Stomach (tissue), 9 donors: ENCODE results near the gene FASTK. TPM values are rescaled to one million over a fixed set of nuclear protein-coding genes. Genes with fewer than 3 reads are reported as not detected.

Experiments used
- DNase-seq, 2 donors: peaks; one replicate each; pipeline versions ENCODE4 v3.0.0 to v3.0.0-alpha.2; 2013 to 2019
- H3K27ac ChIP-seq, 5 donors: fragments of 200-600 bp in 4 of 5; sonication (generic) in 4 of 5; one replicate each; pipeline ENCODE4 v1.5.1; 2013 to 2019; ENCODE audit warnings: mild to moderate bottlenecking in 1 of 5, moderate library complexity in 1 of 5
- H3K27me3 ChIP-seq, 3 donors: fragments of 200-600 bp; sonication (generic); one replicate each; pipeline ENCODE4 v1.5.1; 2017 to 2019; ENCODE audit warnings: mixed run types in 1 of 3
- H3K36me3 ChIP-seq, 4 donors: fragments of 200-600 bp; sonication (generic); 1 replicate in 3 of 4; 2 replicates in 1 of 4; pipeline ENCODE4 v1.5.1; 2016 to 2019
- H3K4me1 ChIP-seq, 4 donors: fragments of 200-600 bp; sonication (generic); one replicate each; pipeline ENCODE4 v1.5.1; 2016 to 2019
- H3K4me3 ChIP-seq, 4 donors: fragments of 200-600 bp; sonication (generic) in 3 of 4; one replicate each; pipeline ENCODE4 v1.5.1; 2016 to 2019; ENCODE audit warnings: mild to moderate bottlenecking in 1 of 4
- H3K9me3 ChIP-seq, 4 donors: fragments of 200-600 bp; sonication (generic); one replicate each; pipeline ENCODE4 v1.5.1; 2016 to 2019
- CTCF ChIP-seq, 7 experiments: fragments of 450-650 bp in 4 of 7; fragments of 200-600 bp in 3 of 7; sonication (generic) in 3 of 7; IDR thresholded peaks; one replicate each; pipeline ENCODE4 v1.5.1; 2016 to 2019; ENCODE audit warnings: antibody characterized with exemption in 7 of 7, control low read depth in 2 of 7, mild to moderate bottlenecking in 1 of 7
- EP300 ChIP-seq: sonication (generic); formaldehyde crosslinking; IDR thresholded peaks from one replicate; pipeline ENCODE4 v1.6.1; 2017; ENCODE audit warnings: antibody characterized with exemption
- POLR2A ChIP-seq, 4 donors: fragments of 450-650 bp; IDR thresholded peaks; one replicate each; pipeline ENCODE4 v1.6.1; 2016; ENCODE audit warnings: antibody characterized with exemption in 4 of 4, control low read depth in 2 of 4, mild to moderate bottlenecking in 1 of 4, moderate library complexity in 1 of 4
- POLR2AphosphoS5 ChIP-seq, 3 donors: sonication (generic); formaldehyde crosslinking; IDR thresholded peaks; one replicate each; pipeline ENCODE4 v1.6.1; 2016; ENCODE audit warnings: antibody characterized with exemption in 3 of 3
- WGBS, 5 donors: extraction: QIAGEN DNeasy Blood & Tissue Kit in 3 of 5; methylation state at CpG; one replicate each; pipeline versions ENCODE4 v1.1.5 to v1.1.7; 2013 to 2018; 5-methylcytosine and 5-hydroxymethylcytosine counted together
- intact Hi-C: fragments of 100-400 bp; cut with DNase I; formaldehyde crosslinking; loops from one replicate; pipeline ENCODE4 v1.15.1; 2023; ENCODE audit warnings: low total_unique reads
- polyA plus RNA-seq, 3 donors: library from polyadenylated mRNA; stranded (reverse); fragments of 200-250 nt; gene quantifications; one replicate each; pipeline ENCODE4 v1.2.3, GENCODE V29; 2013
- total RNA-seq, 5 donors: library from RNA; depleted of rRNA; stranded (reverse); fragments of >200 nt; gene quantifications; one replicate each; pipeline versions ENCODE4 v1.1.0 to v1.2.3, GENCODE V29; 2014 to 2016
- donor health status: healthy with polysubstance abuse.
- donor health status: Bipolar disorder and iron deficiency.
- donor health status: healthy.

The FASTK gene
- total and polyA plus RNA-seq, 8 donors: 40.0 to 415 (median 122) TPM

GRCh38 chr7:151123822-151124464, 43.3 kb upstream of the FASTK start:
- H3K4me1 ChIP-seq: peaks cover 14 to 32% (median 24%) of the 10 kb centered on the region in 4 donors
- WGBS, 5 donors: 33 to 51% (median 41%) methylated on average over 20 to 24 of the region's 24 CpGs
- no peaks in the 10 kb centered on the region for H3K9me3 ChIP-seq
- H3K4me3 ChIP-seq: no peak overlapping the region
- peak; percentile 90 to 95 for DNase-seq
- no peak overlapping the region for H3K27ac ChIP-seq
- intact Hi-C loops: no loop called here
- peaks cover 47 to 90% (median 82%) of the 10 kb centered on the region in 4 donors for H3K36me3 ChIP-seq
- TF ChIP-seq CTCF (IDR thresholded peaks at IDR 0.05): peak in 5 of 7 experiments; percentile 93 to 98 (median 95)
- TF ChIP-seq POLR2AphosphoS5 (IDR thresholded peaks at IDR 0.05): peak in 2 of 3 donors; percentile 41 to 73
- TF ChIP-seq EP300: no peak
- no peaks in the 10 kb centered on the region for H3K27me3 ChIP-seq

- H3K4me1 ChIP-seq: peaks cover 14 to 32% (median 24%) of the 10 kb centered on the region in 4 donors
- H3K27ac ChIP-seq: no peak overlapping the region
- no peak overlapping the region for H3K4me3 ChIP-seq
- TF ChIP-seq CTCF (IDR thresholded peaks at IDR 0.05): no peak
- no peak for TF ChIP-seq POLR2A (IDR thresholded peaks at IDR 0.05)
- no peak for TF ChIP-seq POLR2AphosphoS5 (IDR thresholded peaks at IDR 0.05)
- no peak for TF ChIP-seq EP300
- intact Hi-C loops: no loop called here
- no peaks in the 10 kb centered on the region for H3K27me3 ChIP-seq
- H3K9me3 ChIP-seq: no peaks in the 10 kb centered on the region
- WGBS, 5 donors: 89 to 92% (median 91%) methylated on average over 43 to 50 of the region's 50 CpGs
- H3K36me3 ChIP-seq: peaks cover 47 to 90% (median 82%) of the 10 kb centered on the region in 4 donors
- no peak for DNase-seq
Measured at GRCh38 chr7:151123158-151123821, 42.7 kb upstream of the FASTK start.

- Histone ChIP-seq H3K9me3 (no peaks in the 10 kb centered on the region), H3K36me3 (peaks cover 50 to 90% (median 82%) of the 10 kb centered on the region in 4 donors), H3K27me3 (no peaks in the 10 kb centered on the region), H3K4me1 (peaks cover 14 to 32% (median 24%) of the 10 kb centered on the region in 4 donors), H3K4me3 (no peak overlapping the region), H3K27ac (no peak overlapping the region)
- WGBS, 5 donors: 83 to 93% (median 93%) methylated on average over 12 to 29 of the region's 29 CpGs
- DNase-seq: no peak
- intact Hi-C loops: no loop called here
- TF ChIP-seq POLR2A (IDR thresholded peaks at IDR 0.05) (no peak), EP300 (no peak), POLR2AphosphoS5 (IDR thresholded peaks at IDR 0.05) (no peak), CTCF (IDR thresholded peaks at IDR 0.05) (no peak)
Measured at GRCh38 chr7:151122796-151123157, 42.2 kb upstream of the FASTK start.

GRCh38 chr7:151122276-151122675, 41.7 kb upstream of the FASTK start:
- intact Hi-C loops: no loop called here
- 68 to 83% (median 74%) methylated on average over 17 to 24 of the region's 24 CpGs for WGBS, 5 donors
- peaks cover 14 to 32% (median 24%) of the 10 kb centered on the region in 4 donors for H3K4me1 ChIP-seq
- H3K36me3 ChIP-seq: peaks cover 50 to 90% (median 83%) of the 10 kb centered on the region in 4 donors
- H3K9me3 ChIP-seq: no peaks in the 10 kb centered on the region
- no peak overlapping the region for H3K27ac ChIP-seq
- peak; percentile 42 to 60 for DNase-seq
- H3K27me3 ChIP-seq: no peaks in the 10 kb centered on the region
- no peak overlapping the region for H3K4me3 ChIP-seq
- TF ChIP-seq CTCF (IDR thresholded peaks at IDR 0.05) (peak in 2 of 7 experiments; percentile 6 to 16), EP300 (no peak)
